ENCODE data around the gene NHSL2.

GRCh38 chrX:71906144-71906543 lies 4.5 kb upstream of the NHSL2 start:
- TF ChIP-seq, protein P1, sequence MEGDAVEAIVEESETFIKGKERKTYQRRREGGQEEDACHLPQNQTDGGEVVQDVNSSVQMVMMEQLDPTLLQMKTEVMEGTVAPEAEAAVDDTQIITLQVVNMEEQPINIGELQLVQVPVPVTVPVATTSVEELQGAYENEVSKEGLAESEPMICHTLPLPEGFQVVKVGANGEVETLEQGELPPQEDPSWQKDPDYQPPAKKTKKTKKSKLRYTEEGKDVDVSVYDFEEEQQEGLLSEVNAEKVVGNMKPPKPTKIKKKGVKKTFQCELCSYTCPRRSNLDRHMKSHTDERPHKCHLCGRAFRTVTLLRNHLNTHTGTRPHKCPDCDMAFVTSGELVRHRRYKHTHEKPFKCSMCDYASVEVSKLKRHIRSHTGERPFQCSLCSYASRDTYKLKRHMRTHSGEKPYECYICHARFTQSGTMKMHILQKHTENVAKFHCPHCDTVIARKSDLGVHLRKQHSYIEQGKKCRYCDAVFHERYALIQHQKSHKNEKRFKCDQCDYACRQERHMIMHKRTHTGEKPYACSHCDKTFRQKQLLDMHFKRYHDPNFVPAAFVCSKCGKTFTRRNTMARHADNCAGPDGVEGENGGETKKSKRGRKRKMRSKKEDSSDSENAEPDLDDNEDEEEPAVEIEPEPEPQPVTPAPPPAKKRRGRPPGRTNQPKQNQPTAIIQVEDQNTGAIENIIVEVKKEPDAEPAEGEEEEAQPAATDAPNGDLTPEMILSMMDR (IDR thresholded peaks at IDR 0.05) = no peak
- no peak for TF ChIP-seq POLR2AphosphoS5 (IDR thresholded peaks at IDR 0.05)
- TF ChIP-seq EP300 (IDR thresholded peaks at IDR 0.05) = no peak
